Measurements from ENCODE around the gene GON4L.
A peak's percentile ranks its signal among the peaks of the same experiment; 100 is the strongest.
"Not testable (repeated sequence)": the region's sequence is repeated elsewhere in the genome, so short reads cannot be mapped to it uniquely, and the experiment has no call there.

The GON4L gene

GRCh38 chr1:155856975-155857930, at the start of gene GON4L:
GON4L (minus strand) TSS chr1:155857214; CDS start chr1:155853780, 3,434 bp downstream.
- peak; percentile 98 for DNase-seq

GRCh38 chr1:155904261-155904660, 47.2 kb upstream of the GON4L start:
- no peak for DNase-seq

DNA sequence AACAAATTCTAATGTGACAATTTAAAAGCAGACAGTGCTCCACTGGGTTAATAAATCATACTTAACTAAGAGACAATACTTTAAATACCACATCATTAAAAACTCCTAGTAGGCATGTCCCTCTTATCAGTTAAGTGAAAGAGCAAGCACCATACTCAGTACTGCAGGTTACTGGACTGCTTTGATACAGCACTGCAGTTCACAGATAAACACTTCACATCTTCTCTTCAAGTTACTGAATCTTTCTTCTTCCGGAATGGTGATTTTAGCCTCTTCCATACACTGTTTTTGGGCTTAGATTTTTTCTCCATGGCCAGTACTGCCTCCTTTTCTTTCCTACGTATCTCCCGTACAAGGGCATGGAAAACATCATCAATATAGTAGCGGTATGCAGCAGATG, 43.1 kb upstream of the GON4L start:
- DNase-seq: peak; percentile 72

- no peak for DNase-seq
These were observed 42.7 kb upstream of the GON4L start for GRCh38 chr1:155899683-155900082.

GRCh38 chr1:155898888-155899287, 41.9 kb upstream of the GON4L start:
- no peak for DNase-seq

DNA sequence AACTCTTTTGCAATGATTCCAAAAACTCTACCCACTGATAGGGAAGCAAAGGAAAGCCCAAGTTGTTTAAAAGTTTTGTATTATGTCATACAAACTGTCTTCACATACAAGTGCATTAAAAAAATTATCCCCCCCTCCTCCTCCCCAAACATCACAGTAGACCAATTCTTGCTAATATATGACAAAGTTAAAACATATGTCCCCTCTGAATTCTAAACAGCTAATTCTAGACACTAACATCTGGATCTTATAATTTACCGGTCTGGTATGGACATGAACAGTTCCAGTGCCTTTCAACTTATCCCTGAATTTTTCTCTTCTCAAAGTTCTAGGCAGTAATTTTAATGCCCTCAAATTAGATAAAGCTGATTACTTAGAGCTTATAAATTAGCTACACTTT, 40.7 kb upstream of the GON4L start:
- no peak for DNase-seq

- DNase-seq: not testable (repeated sequence)
These were observed 39.5 kb upstream of the GON4L start for GRCh38 chr1:155896476-155896875.

GRCh38 chr1:155895617-155896016, 38.6 kb upstream of the GON4L start:
- not testable (repeated sequence) for DNase-seq

- peak; percentile 29 for DNase-seq
These were observed 36.6 kb upstream of the GON4L start for GRCh38 chr1:155893389-155894142.

GRCh38 chr1:155892796-155893195, 35.8 kb upstream of the GON4L start:
- DNase-seq: no peak

GRCh38 chr1:155890251-155890650, 33.2 kb upstream of the GON4L start:
- DNase-seq: no peak

DNA sequence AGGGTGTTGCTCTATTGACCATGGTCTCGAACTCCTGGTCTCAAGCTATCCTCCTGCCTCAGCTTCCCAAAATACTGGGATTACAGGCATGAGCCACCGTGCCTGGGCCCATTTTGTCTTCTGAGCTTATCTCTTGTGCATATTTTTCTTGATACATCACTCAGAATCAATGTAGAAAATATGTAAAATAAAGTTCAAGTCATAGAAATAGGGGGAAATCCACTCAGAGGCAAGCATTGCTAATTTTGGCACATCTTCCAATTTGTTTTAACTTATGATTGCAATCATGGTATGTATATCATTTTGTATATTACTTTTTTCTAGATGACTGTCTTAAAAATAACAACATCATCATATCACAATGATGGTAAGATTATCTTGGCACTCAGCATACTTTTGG, 32.6 kb upstream of the GON4L start:
- no peak for DNase-seq

DNA sequence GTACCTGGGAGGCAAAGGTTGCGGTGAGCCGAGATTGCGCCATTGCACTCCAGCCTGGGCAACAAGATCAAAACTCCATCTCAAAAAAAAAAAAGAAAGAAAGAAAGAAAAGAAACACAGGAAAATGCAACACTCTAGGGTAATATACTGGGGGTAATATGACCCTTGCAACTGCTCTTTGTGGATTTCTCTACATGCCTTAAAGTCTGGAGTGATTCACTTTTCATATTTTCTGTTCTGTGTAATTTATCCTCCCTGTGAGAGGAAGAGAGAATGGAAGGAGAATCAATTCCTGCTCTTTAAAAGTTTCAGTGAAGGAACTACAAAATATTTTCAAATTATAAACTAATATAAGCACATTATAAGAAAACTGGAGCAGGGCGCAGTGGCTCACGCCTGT, 31.5 kb upstream of the GON4L start:
- DNase-seq: no peak

DNA sequence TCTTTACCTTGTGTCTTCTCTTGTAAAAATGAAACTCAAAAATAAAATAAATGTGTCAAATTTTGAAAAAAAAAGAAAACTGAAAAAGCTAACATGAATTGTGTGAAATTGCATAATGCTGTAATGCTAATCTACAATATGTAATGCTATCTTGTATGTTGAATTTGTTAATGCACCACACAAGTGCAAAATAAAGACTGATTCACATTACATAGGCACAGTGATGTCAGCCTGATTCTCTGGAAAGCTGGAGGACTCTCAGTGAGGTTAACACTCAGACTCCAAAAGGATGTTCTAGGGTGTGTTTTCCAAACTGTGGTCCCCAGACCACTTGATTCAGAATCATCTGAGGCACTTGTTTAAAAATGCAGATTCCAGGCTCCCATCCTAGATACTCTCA, 28.0 kb upstream of the GON4L start:
- DNase-seq: no peak

DNA sequence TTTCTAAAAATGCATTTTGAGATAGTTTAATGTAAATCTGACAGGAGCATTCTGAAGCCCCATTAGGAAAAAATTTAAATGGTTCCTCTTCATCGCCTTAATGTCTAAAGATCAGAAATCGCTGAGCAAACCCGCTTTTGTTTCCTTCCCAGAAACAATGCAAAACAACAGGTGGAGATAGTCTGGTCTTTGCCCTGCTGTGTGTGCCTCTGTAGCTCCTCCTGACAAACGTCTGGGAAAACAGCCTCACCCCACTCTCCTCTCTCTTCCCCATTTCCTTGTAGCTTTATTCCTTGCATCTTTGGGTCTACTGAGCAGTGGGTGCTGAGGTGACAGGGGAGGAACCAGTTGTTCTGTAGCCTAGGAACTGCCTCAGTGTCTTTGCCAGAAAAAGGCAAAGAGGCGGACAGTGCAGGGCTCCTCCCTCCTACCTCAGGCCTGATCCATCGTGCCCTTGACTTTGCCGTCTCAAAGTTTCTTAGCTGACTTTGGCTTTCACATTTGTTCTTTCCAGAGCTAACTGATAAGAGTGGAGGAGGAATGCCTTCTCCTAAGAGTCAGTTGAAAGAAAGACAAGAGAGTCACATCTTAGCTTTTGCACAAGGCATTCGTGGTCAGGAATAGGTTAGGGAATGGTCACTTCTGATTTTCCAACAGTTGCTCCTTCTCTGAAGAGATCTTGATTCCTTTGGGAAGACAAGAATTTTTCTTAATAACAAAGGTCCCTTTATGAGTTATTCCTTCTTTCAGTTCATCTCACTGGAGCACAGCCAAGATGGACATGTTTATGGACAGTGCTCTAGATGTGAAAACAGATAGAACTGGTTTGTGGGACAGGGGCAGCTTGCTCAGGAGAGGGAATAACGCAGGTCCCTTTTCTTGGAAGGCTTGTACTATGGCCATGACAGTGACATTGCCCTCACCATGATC, 27.3 kb upstream of the GON4L start:
- no peak for DNase-seq

GRCh38 chr1:155882766-155883165, 25.8 kb upstream of the GON4L start:
- no peak for DNase-seq

- DNase-seq: no peak
These were observed 25.2 kb upstream of the GON4L start for GRCh38 chr1:155882235-155882634.

DNA sequence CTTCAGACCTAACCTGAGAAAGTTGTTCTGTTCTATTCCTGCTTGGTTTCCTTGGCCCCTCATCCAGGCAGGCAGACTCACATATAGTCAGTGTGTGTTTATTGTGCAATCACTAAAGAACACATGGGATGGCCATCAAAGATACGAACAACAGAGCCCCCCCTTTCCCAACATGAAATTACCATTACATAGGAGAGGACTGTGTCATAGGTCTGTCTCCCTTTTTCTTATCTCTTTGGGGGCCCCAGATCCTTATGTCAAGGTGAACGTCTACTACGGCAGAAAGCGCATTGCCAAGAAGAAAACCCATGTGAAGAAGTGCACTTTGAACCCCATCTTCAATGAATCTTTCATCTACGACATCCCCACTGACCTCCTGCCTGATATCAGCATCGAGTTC, 23.9 kb upstream of the GON4L start:
- DNase-seq: no peak

DNA sequence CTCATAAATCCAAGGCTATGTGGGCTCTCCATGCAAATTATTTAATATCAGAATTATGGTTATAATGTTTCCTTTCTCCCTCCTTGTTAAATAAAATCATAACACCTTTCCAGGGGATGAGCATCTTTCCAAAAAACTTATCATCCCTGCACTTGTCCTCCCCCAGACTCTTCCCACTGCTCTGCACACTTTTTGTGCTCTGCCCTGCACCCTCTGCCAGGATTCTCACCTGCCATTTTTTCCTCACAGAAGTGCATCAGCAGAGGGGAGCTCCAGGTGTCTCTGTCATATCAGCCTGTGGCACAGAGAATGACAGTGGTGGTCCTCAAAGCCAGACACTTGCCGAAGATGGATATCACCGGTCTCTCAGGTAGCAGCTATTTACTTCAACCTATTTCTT, 23.2 kb upstream of the GON4L start:
- no peak for DNase-seq

- no peak for DNase-seq
These were observed 20.9 kb upstream of the GON4L start for GRCh38 chr1:155877945-155878344.

DNA sequence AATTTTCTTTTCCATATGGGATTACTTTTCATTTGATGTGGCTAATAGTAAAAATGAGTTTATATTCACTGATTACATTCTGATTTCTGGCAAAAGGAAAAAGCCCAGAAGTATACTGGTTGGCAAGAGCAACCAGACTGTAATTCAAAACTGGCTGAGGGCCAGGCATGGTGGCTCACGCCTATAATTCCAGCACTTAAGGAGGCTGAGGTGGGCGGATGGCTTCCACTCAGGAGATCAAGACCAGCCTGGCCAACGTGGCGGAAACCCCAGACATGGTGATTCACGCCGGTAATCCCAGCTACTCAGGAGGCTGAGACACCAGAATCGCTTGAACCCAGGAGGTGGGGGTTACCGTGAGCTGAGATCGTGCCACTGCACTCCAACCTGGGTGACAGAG, 16.8 kb upstream of the GON4L start:
- DNase-seq: no peak

GRCh38 chr1:155872527-155872926, 15.5 kb upstream of the GON4L start:
- no peak for DNase-seq

DNA sequence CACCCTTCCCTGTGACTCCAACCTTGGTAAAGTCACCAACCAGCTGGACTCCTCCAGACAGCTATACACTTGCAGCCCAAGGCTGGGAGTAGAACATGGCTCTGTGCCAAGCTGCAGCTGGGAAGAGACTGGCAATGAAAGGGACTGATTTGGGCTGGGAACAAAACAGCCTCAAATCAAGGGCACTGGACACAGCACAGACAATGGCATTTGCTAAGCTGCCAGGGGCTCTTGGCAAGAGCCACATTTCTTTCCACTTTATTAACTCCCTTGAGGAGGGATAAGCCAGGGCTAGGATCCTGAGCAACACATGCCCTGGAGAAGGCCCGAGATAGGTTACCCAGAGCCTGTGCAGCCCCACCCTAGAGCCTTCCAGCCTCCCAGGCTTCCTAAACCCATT, 14.4 kb upstream of the GON4L start:
- no peak for DNase-seq

Data from hematopoietic multipotent progenitor cell treated with erythropoietin and hydrocortisone succinate and interleukin-3 and kit ligand, for 6 days (in vitro differentiated cells).